ENCODE measurements around the gene SLC8A1. TPM values are rescaled to one million over a fixed set of nuclear protein-coding genes. Genes with fewer than 3 reads are reported as not detected.
A peak's percentile ranks its signal among the peaks of the same experiment; 100 is the strongest.

The SLC8A1 gene
- total RNA-seq, 4 donors from 2014 or later, result 2.2 to 45.0 (median 9.6) TPM

GRCh38 chr2:40204268-40204667, 247.6 kb downstream of the SLC8A1 start:
- peaks cover 0 to 27% (median 0%) of the 10 kb centered on the region in 3 donors for H3K4me1 ChIP-seq
- DNase-seq, result no peak
- H3K9me3 ChIP-seq, result no peaks in the 10 kb centered on the region
- no peaks in the 10 kb centered on the region for H3K27me3 ChIP-seq
- no peak overlapping the region for H3K27ac ChIP-seq
- WGBS, 2 donors, result 84 to 92% methylated on average over 4 of the region's 4 CpGs
- intact Hi-C loops (cut with DNase I), result no loop called here
- no peaks in the 10 kb centered on the region for H3K36me3 ChIP-seq
- H3K4me3 ChIP-seq, result no peak overlapping the region
- TF ChIP-seq, protein P1, sequence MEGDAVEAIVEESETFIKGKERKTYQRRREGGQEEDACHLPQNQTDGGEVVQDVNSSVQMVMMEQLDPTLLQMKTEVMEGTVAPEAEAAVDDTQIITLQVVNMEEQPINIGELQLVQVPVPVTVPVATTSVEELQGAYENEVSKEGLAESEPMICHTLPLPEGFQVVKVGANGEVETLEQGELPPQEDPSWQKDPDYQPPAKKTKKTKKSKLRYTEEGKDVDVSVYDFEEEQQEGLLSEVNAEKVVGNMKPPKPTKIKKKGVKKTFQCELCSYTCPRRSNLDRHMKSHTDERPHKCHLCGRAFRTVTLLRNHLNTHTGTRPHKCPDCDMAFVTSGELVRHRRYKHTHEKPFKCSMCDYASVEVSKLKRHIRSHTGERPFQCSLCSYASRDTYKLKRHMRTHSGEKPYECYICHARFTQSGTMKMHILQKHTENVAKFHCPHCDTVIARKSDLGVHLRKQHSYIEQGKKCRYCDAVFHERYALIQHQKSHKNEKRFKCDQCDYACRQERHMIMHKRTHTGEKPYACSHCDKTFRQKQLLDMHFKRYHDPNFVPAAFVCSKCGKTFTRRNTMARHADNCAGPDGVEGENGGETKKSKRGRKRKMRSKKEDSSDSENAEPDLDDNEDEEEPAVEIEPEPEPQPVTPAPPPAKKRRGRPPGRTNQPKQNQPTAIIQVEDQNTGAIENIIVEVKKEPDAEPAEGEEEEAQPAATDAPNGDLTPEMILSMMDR (IDR thresholded peaks at IDR 0.05), result no peak
- TF ChIP-seq POLR2A (IDR thresholded peaks at IDR 0.05), result no peak

- TF ChIP-seq POLR2A (IDR thresholded peaks at IDR 0.05), result no peak
- TF ChIP-seq, protein P1 (IDR thresholded peaks at IDR 0.05), result no peak
- Histone ChIP-seq H3K27ac (peak overlapping the region in 1 of 4 donors; percentile 29), H3K4me3 (no peak overlapping the region), H3K36me3 (no peaks in the 10 kb centered on the region), H3K27me3 (no peaks in the 10 kb centered on the region), H3K4me1 (peaks cover 0 to 34% (median 0%) of the 10 kb centered on the region in 3 donors), H3K9me3 (no peaks in the 10 kb centered on the region)
- DNase-seq, result no peak
- intact Hi-C loops (cut with DNase I), result no loop called here
- WGBS, 2 donors, result 33 to 38% methylated on average over 1 of the region's 1 CpG
Observed at GRCh38 chr2:40202798-40203400, 249.0 kb downstream of the SLC8A1 start.

DNA sequence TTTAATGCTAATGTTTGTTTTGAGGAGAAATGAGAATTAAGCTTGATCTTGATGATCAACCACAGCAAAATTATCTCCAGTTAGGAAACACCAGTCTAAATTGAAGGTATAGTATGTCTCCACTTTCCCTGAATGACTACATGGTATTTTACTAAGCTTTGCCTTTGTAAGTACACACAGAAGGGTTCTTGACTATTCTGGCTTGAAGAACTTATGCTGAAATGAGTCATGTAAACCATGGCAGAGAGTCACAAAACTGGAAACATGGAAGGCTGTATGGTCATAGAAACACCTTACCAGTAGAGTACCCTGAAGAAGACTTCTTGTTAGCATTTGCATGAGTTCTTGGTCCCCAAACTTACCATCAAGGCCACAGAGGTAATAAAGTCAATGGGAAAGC, 250.5 kb downstream of the SLC8A1 start:
- no peak for DNase-seq
- peaks cover 0 to 34% (median 0%) of the 10 kb centered on the region in 3 donors for H3K4me1 ChIP-seq
- H3K4me3 ChIP-seq, result no peak overlapping the region
- no peaks in the 10 kb centered on the region for H3K27me3 ChIP-seq
- H3K9me3 ChIP-seq, result no peaks in the 10 kb centered on the region
- no peak overlapping the region for H3K27ac ChIP-seq
- TF ChIP-seq, protein P1 (IDR thresholded peaks at IDR 0.05), result no peak
- TF ChIP-seq POLR2A (IDR thresholded peaks at IDR 0.05), result no peak
- no peaks in the 10 kb centered on the region for H3K36me3 ChIP-seq
- intact Hi-C loops (cut with DNase I), result no loop called here

GRCh38 chr2:40200366-40200915, 251.4 kb downstream of the SLC8A1 start:
- Histone ChIP-seq H3K36me3 (no peaks in the 10 kb centered on the region), H3K27me3 (no peaks in the 10 kb centered on the region), H3K4me1 (peaks cover 0 to 34% (median 0%) of the 10 kb centered on the region in 3 donors), H3K27ac (no peak overlapping the region), H3K9me3 (no peaks in the 10 kb centered on the region), H3K4me3 (no peak overlapping the region)
- TF ChIP-seq, protein P1 (IDR thresholded peaks at IDR 0.05), result no peak
- TF ChIP-seq POLR2A (IDR thresholded peaks at IDR 0.05), result no peak
- no peak for DNase-seq
- intact Hi-C loops (cut with DNase I), result no loop called here
- 61 to 88% methylated on average over 2 of the region's 2 CpGs for WGBS, 2 donors

- Histone ChIP-seq H3K27me3 (no peaks in the 10 kb centered on the region), H3K27ac (no peak overlapping the region), H3K4me1 (peaks cover 0 to 34% (median 0%) of the 10 kb centered on the region in 3 donors), H3K9me3 (no peaks in the 10 kb centered on the region), H3K36me3 (no peaks in the 10 kb centered on the region), H3K4me3 (no peak overlapping the region)
- DNase-seq, result no peak
- TF ChIP-seq POLR2A (IDR thresholded peaks at IDR 0.05), result no peak
- TF ChIP-seq, protein P1 (IDR thresholded peaks at IDR 0.05), result no peak
- intact Hi-C loops (cut with DNase I), result no loop called here
Observed at GRCh38 chr2:40199771-40200170, 252.1 kb downstream of the SLC8A1 start.
